Measurements from ENCODE around the gene HTR1B.
A peak's percentile ranks its signal among the peaks of the same experiment; 100 is the strongest.

HTR1B gene

GRCh38 chr6:77463308-77463860 is at the start of gene HTR1B:
Gene HTR1B, minus strand, starts transcription at chr6:77463491. Its CDS starts 88 bp downstream, at chr6:77463403.
- no peaks in the 10 kb centered on the region for H3K9me3 ChIP-seq (ENCODE audit: control insufficient read depth, insufficient read depth, low read length)
- H3K9ac ChIP-seq (ENCODE audit: low read depth, low read length): no peak within 1 kb of the TSS
- peaks cover 68% of the 10 kb centered on the region for H3K27me3 ChIP-seq (ENCODE audit: control insufficient read depth, insufficient read depth, low read length)
- H3K27ac ChIP-seq (ENCODE audit: low read depth, low read length): no peak within 1 kb of the TSS
- H3K4me3 ChIP-seq (ENCODE audit: low read depth, low read length): peak within 1 kb of the TSS; percentile 76
- H3K36me3 ChIP-seq (ENCODE audit: control insufficient read depth, insufficient read depth, low read length): no peaks in the 10 kb centered on the region
- peaks cover 15% of the 10 kb centered on the region; the same call in 1 of the 2 replicates for H3K4me1 ChIP-seq (ENCODE audit: control insufficient read depth, insufficient read depth, low read length)

GRCh38 chr6:77512554-77512953 is 49.3 kb upstream of the HTR1B start:
- Histone ChIP-seq H3K9ac (ENCODE audit: low read depth, low read length) (no peak overlapping the region), H3K4me3 (ENCODE audit: low read depth, low read length) (no peak overlapping the region), H3K9me3 (ENCODE audit: control insufficient read depth, insufficient read depth, low read length) (peaks cover 38% of the 10 kb centered on the region), H3K4me1 (ENCODE audit: control insufficient read depth, insufficient read depth, low read length) (0 out of 2 replicates have a peak, but pooled peaks cover 6% of the 10 kb centered on the region), H3K36me3 (ENCODE audit: control insufficient read depth, insufficient read depth, low read length) (no peaks in the 10 kb centered on the region), H3K27ac (ENCODE audit: low read depth, low read length) (no peak overlapping the region), H3K27me3 (ENCODE audit: control insufficient read depth, insufficient read depth, low read length) (no peaks in the 10 kb centered on the region)

- no peaks in the 10 kb centered on the region for H3K36me3 ChIP-seq (ENCODE audit: control insufficient read depth, insufficient read depth, low read length)
- H3K9me3 ChIP-seq (ENCODE audit: control insufficient read depth, insufficient read depth, low read length): peaks cover 38% of the 10 kb centered on the region
- H3K9ac ChIP-seq (ENCODE audit: low read depth, low read length): no peak overlapping the region
- H3K27me3 ChIP-seq (ENCODE audit: control insufficient read depth, insufficient read depth, low read length): no peaks in the 10 kb centered on the region
- H3K27ac ChIP-seq (ENCODE audit: low read depth, low read length): no peak overlapping the region
- H3K4me1 ChIP-seq (ENCODE audit: control insufficient read depth, insufficient read depth, low read length): 0 out of 2 replicates have a peak, but pooled peaks cover 6% of the 10 kb centered on the region
- no peak overlapping the region for H3K4me3 ChIP-seq (ENCODE audit: low read depth, low read length)
Observed at GRCh38 chr6:77511860-77512259, 48.6 kb upstream of the HTR1B start.

- H3K4me3 ChIP-seq (ENCODE audit: low read depth, low read length): no peak overlapping the region
- no peaks in the 10 kb centered on the region for H3K9me3 ChIP-seq (ENCODE audit: control insufficient read depth, insufficient read depth, low read length)
- H3K9ac ChIP-seq (ENCODE audit: low read depth, low read length): no peak overlapping the region
- no peaks in the 10 kb centered on the region for H3K27me3 ChIP-seq (ENCODE audit: control insufficient read depth, insufficient read depth, low read length)
- no peak overlapping the region for H3K27ac ChIP-seq (ENCODE audit: low read depth, low read length)
- no peaks in the 10 kb centered on the region for H3K4me1 ChIP-seq (ENCODE audit: control insufficient read depth, insufficient read depth, low read length)
- no peaks in the 10 kb centered on the region for H3K36me3 ChIP-seq (ENCODE audit: control insufficient read depth, insufficient read depth, low read length)
Observed at GRCh38 chr6:77502981-77503380, 39.7 kb upstream of the HTR1B start.

GRCh38 chr6:77492530-77492929 is 29.2 kb upstream of the HTR1B start:
- Histone ChIP-seq H3K4me3 (ENCODE audit: low read depth, low read length) (no peak overlapping the region), H3K9me3 (ENCODE audit: control insufficient read depth, insufficient read depth, low read length) (no peaks in the 10 kb centered on the region), H3K27me3 (ENCODE audit: control insufficient read depth, insufficient read depth, low read length) (no peaks in the 10 kb centered on the region), H3K9ac (ENCODE audit: low read depth, low read length) (no peak overlapping the region), H3K36me3 (ENCODE audit: control insufficient read depth, insufficient read depth, low read length) (no peaks in the 10 kb centered on the region), H3K27ac (ENCODE audit: low read depth, low read length) (no peak overlapping the region), H3K4me1 (ENCODE audit: control insufficient read depth, insufficient read depth, low read length) (0 out of 2 replicates have a peak, but pooled peaks cover 3% of the 10 kb centered on the region)

GRCh38 chr6:77487808-77488425 is 24.6 kb upstream of the HTR1B start:
- Histone ChIP-seq H3K4me1 (ENCODE audit: control insufficient read depth, insufficient read depth, low read length) (no peaks in the 10 kb centered on the region), H3K36me3 (ENCODE audit: control insufficient read depth, insufficient read depth, low read length) (no peaks in the 10 kb centered on the region), H3K27ac (ENCODE audit: low read depth, low read length) (no peak overlapping the region), H3K4me3 (ENCODE audit: low read depth, low read length) (no peak overlapping the region), H3K27me3 (ENCODE audit: control insufficient read depth, insufficient read depth, low read length) (no peaks in the 10 kb centered on the region), H3K9ac (ENCODE audit: low read depth, low read length) (no peak overlapping the region), H3K9me3 (ENCODE audit: control insufficient read depth, insufficient read depth, low read length) (no peaks in the 10 kb centered on the region)

GRCh38 chr6:77482981-77483380 is 19.7 kb upstream of the HTR1B start:
- Histone ChIP-seq H3K36me3 (ENCODE audit: control insufficient read depth, insufficient read depth, low read length) (no peaks in the 10 kb centered on the region), H3K27ac (ENCODE audit: low read depth, low read length) (no peak overlapping the region), H3K9me3 (ENCODE audit: control insufficient read depth, insufficient read depth, low read length) (no peaks in the 10 kb centered on the region), H3K4me3 (ENCODE audit: low read depth, low read length) (no peak overlapping the region), H3K4me1 (ENCODE audit: control insufficient read depth, insufficient read depth, low read length) (peaks cover 4% of the 10 kb centered on the region; the same call in 1 of the 2 replicates), H3K9ac (ENCODE audit: low read depth, low read length) (no peak overlapping the region), H3K27me3 (ENCODE audit: control insufficient read depth, insufficient read depth, low read length) (no peaks in the 10 kb centered on the region)

- H3K4me3 ChIP-seq (ENCODE audit: low read depth, low read length): no peak overlapping the region
- peaks cover 5% of the 10 kb centered on the region; the same call in 1 of the 2 replicates for H3K4me1 ChIP-seq (ENCODE audit: control insufficient read depth, insufficient read depth, low read length)
- no peak overlapping the region for H3K27ac ChIP-seq (ENCODE audit: low read depth, low read length)
- no peaks in the 10 kb centered on the region for H3K36me3 ChIP-seq (ENCODE audit: control insufficient read depth, insufficient read depth, low read length)
- no peaks in the 10 kb centered on the region for H3K9me3 ChIP-seq (ENCODE audit: control insufficient read depth, insufficient read depth, low read length)
- no peaks in the 10 kb centered on the region for H3K27me3 ChIP-seq (ENCODE audit: control insufficient read depth, insufficient read depth, low read length)
- H3K9ac ChIP-seq (ENCODE audit: low read depth, low read length): no peak overlapping the region
Observed at GRCh38 chr6:77474973-77475372, 11.7 kb upstream of the HTR1B start.

- Histone ChIP-seq H3K36me3 (ENCODE audit: control insufficient read depth, insufficient read depth, low read length) (no peaks in the 10 kb centered on the region), H3K4me1 (ENCODE audit: control insufficient read depth, insufficient read depth, low read length) (peaks cover 5% of the 10 kb centered on the region; the same call in 1 of the 2 replicates), H3K9ac (ENCODE audit: low read depth, low read length) (no peak overlapping the region), H3K9me3 (ENCODE audit: control insufficient read depth, insufficient read depth, low read length) (no peaks in the 10 kb centered on the region), H3K27me3 (ENCODE audit: control insufficient read depth, insufficient read depth, low read length) (no peaks in the 10 kb centered on the region), H3K27ac (ENCODE audit: low read depth, low read length) (no peak overlapping the region), H3K4me3 (ENCODE audit: low read depth, low read length) (no peak overlapping the region)
Observed at GRCh38 chr6:77474286-77474956, 11.1 kb upstream of the HTR1B start.

GRCh38 chr6:77470983-77471382 is 7.7 kb upstream of the HTR1B start:
- H3K36me3 ChIP-seq (ENCODE audit: control insufficient read depth, insufficient read depth, low read length): no peaks in the 10 kb centered on the region
- H3K27me3 ChIP-seq (ENCODE audit: control insufficient read depth, insufficient read depth, low read length): peaks cover 31% of the 10 kb centered on the region
- no peaks in the 10 kb centered on the region for H3K4me1 ChIP-seq (ENCODE audit: control insufficient read depth, insufficient read depth, low read length)
- H3K9me3 ChIP-seq (ENCODE audit: control insufficient read depth, insufficient read depth, low read length): no peaks in the 10 kb centered on the region
- no peak overlapping the region for H3K4me3 ChIP-seq (ENCODE audit: low read depth, low read length)
- H3K27ac ChIP-seq (ENCODE audit: low read depth, low read length): no peak overlapping the region
- H3K9ac ChIP-seq (ENCODE audit: low read depth, low read length): no peak overlapping the region

GRCh38 chr6:77468939-77469338 is 5.6 kb upstream of the HTR1B start:
- Histone ChIP-seq H3K9me3 (ENCODE audit: control insufficient read depth, insufficient read depth, low read length) (no peaks in the 10 kb centered on the region), H3K27me3 (ENCODE audit: control insufficient read depth, insufficient read depth, low read length) (peaks cover 50% of the 10 kb centered on the region), H3K36me3 (ENCODE audit: control insufficient read depth, insufficient read depth, low read length) (no peaks in the 10 kb centered on the region), H3K27ac (ENCODE audit: low read depth, low read length) (no peak overlapping the region), H3K9ac (ENCODE audit: low read depth, low read length) (no peak overlapping the region), H3K4me1 (ENCODE audit: control insufficient read depth, insufficient read depth, low read length) (0 out of 2 replicates have a peak, but pooled peaks cover 4% of the 10 kb centered on the region), H3K4me3 (ENCODE audit: low read depth, low read length) (no peak overlapping the region)
